ENCODE results near the gene DTNBP1. TPM values are rescaled to one million over a fixed set of nuclear protein-coding genes. Genes with fewer than 3 reads are reported as not detected.

The DTNBP1 gene
- total and polyA plus RNA-seq, 2 of the 4 experiments (the other 2 are of a cell fraction): 4.8 to 18.7 TPM

- ATAC-seq (ENCODE audit: low read depth) (no peak), DNase-seq (no peak)
- CTCF ChIA-PET: no interaction called here
- 100% methylated on average over 1 of the region's 4 CpGs; no CpG with 5 or more reads in 1 of the 2 experiments for WGBS, 2 experiments (ENCODE audit: extremely low coverage in 2 of 2, insufficient read length in 1 of 2)
- H2AFZ ChIP-seq (replicated peaks; ENCODE audit: low read length, poor library complexity): no peak overlapping the region
- no TSS peak for BruUV-seq (replicated peaks)
- no peaks in the 10 kb centered on the region for H3K9me3 ChIP-seq (ENCODE audit: control insufficient read depth, insufficient read depth, low read length)
- no peak overlapping the region for H3K9ac ChIP-seq (ENCODE audit: low read depth, low read length)
- no peak for TF ChIP-seq SMC3 (IDR thresholded peaks at IDR 0.05; ENCODE audit: low read depth, low read length)
- H3K4me1 ChIP-seq (ENCODE audit: control insufficient read depth, insufficient read depth, low read length): peaks cover 33% of the 10 kb centered on the region
- H2AK5ac ChIP-seq (ENCODE audit: low read depth, low read length): peak overlapping the region; percentile 95; the same call in 1 of the 2 replicates
- peak overlapping the region; percentile 97 for H3K18ac ChIP-seq (ENCODE audit: low read depth, low read length)
- H3K27me3 ChIP-seq (ENCODE audit: control insufficient read depth, insufficient read depth, low read length): no peaks in the 10 kb centered on the region
- peaks cover 35% of the 10 kb centered on the region for H3K9me1 ChIP-seq (ENCODE audit: insufficient read depth, low read length)
- H4K8ac ChIP-seq (ENCODE audit: low read depth in 2 of 2, low read length in 2 of 2): peak overlapping the region in 1 of 2 experiments; percentile 70; a peak in 1 of 4 replicates
- peaks cover 35 to 83% of the 10 kb centered on the region in 2 experiments for H3K79me1 ChIP-seq (ENCODE audit: low read depth in 1 of 2, low read length in 2 of 2)
- H3K14ac ChIP-seq (replicated peaks; ENCODE audit: low read depth, low read length): peak overlapping the region; percentile 73
- H3K4ac ChIP-seq (ENCODE audit: low read depth, low read length): peak overlapping the region; percentile 69
- H3K27ac ChIP-seq (ENCODE audit: insufficient read depth, low read length): peak overlapping the region; percentile 97
- peak overlapping the region; percentile 71 for H4K91ac ChIP-seq (ENCODE audit: insufficient read depth, low read depth, low read length)
- in situ Hi-C loops (cut with MboI; ENCODE audit: low sequenced_read_pairs) (no loop called here), intact Hi-C loops (cut with micrococcal nuclease) (loop anchor here (10.0 kb wide), 1 partner anchor 411 kb away; no protein-coding TSS in a partner anchor), dilution Hi-C loops (cut with HindIII; ENCODE audit: low sequenced_read_pairs, unreplicated experiment) (no loop called here)
- H4K5ac ChIP-seq (ENCODE audit: low read depth, low read length): peak overlapping the region; percentile 86; the same call in 1 of the 2 replicates
- H3K36me3 ChIP-seq (ENCODE audit: control insufficient read depth, insufficient read depth, low read length): peaks cover 11% of the 10 kb centered on the region
- peak overlapping the region; percentile 80; the same call in 1 of the 2 replicates for H3K4me2 ChIP-seq (ENCODE audit: low read depth, low read length)
- POLR2A ChIA-PET (ENCODE audit: unreplicated experiment): no interaction called here
- no peak overlapping the region for H3K4me3 ChIP-seq (ENCODE audit: insufficient read depth, low read depth, low read length)
- peaks cover 26% of the 10 kb centered on the region for H4K20me1 ChIP-seq (ENCODE audit: insufficient read depth, low read length)
- H3K23ac ChIP-seq (ENCODE audit: low read depth, low read length): peak overlapping the region; percentile 33; the same call in 1 of the 2 replicates
- H3K56ac ChIP-seq (ENCODE audit: extremely low read depth, insufficient read depth, low read length): no peak overlapping the region
- peak overlapping the region; percentile 56 for H2BK120ac ChIP-seq (ENCODE audit: low read depth, low read length)
- peak overlapping the region; percentile 65; the same call in 1 of the 3 replicates for H2BK15ac ChIP-seq (ENCODE audit: low read depth, low read length)
- H2AK9ac ChIP-seq (replicated peaks; ENCODE audit: low read depth, low read length, poor library complexity): peak overlapping the region; percentile 53
- H2BK20ac ChIP-seq (ENCODE audit: low read depth, low read length): peak overlapping the region; percentile 75
- peak overlapping the region; percentile 70 for H2BK5ac ChIP-seq (ENCODE audit: low read depth, low read length, poor library complexity, severe bottlenecking)
These were observed 187.0 kb downstream of the DTNBP1 start for GRCh38 chr6:15475872-15476271.
